HG03196 (cell line): ENCODE data around the gene PDE4D.
"Not testable (repeated sequence)": the region's sequence is repeated elsewhere in the genome, so short reads cannot be mapped to it uniquely, and the experiment has no call there.

Experiments used
- ATAC-seq: cut with Tn5 transposase; IDR thresholded peaks from one replicate; pipeline ENCODE4 v1.9.1; 2021; ENCODE audit not compliant: unreplicated experiment

PDE4D gene

DNA sequence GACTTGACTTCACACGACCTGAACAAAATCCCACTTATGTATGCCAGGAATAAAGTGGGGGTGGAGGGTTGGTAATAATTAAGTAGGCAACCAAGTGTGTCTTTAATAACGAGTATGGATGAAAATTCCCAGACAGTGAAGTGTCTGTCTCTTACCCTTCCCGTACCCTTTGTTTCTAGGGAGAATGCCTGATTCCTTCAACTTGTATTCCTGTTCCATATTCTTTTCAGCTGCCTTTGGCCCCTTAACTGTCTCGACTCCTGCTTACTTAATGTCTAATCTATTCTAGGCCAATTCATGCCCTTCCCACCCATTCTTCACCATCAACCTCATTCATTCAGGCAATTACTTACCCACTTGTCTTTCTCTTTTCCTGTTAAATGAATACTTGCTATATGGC, 930.2 kb downstream of the PDE4D start:
- ATAC-seq: no peak

DNA sequence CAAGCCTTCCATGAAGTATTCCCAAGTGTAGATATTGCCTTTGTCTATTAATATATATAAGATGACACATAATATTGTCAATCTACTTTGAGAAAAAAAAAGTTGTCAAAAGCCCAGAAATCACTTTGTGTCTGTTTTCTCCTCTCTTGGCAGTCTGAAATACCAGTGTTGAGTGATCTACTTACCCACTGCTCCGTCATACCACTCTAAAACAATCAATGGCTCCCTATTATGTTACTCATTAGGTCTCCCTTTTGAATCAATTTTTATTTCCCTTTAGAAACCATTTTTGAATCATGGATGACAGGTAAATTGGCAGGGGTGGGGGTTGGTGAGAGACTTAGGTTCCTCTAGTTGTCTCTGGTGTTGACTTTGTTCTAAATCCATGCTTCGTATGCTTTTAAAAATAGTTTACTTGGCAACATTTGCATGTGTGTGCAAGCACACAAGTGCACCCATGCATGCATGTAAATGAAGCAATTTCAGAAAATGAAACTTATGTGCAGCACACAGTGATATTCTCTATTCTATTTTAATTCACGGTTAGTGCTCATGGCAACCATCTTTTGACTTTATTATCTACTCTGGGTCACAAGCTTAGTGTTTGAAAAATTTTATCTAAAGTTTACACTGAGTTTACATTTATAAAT, 931.8 kb downstream of the PDE4D start:
- ATAC-seq: no peak

DNA sequence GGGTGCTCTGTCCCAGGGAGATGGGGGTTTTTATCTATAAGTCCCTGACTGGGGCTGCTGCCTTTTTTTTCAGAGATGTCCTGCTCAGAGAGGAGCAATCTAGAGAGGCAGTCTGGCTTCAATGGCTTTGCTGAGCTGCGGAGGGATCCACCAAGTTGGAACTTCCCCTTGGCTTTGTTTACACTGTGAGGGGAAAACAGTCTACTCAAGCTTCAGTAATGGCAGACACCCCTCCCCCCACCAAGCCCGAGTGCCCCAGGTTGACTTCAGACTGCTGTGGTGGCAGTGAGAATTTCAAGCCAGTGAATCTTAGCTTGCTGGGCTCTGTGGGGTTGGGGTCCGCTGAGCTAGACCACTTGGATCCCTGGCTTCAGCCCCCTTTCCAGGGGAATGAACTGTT, 934.8 kb downstream of the PDE4D start:
- no peak for ATAC-seq

DNA sequence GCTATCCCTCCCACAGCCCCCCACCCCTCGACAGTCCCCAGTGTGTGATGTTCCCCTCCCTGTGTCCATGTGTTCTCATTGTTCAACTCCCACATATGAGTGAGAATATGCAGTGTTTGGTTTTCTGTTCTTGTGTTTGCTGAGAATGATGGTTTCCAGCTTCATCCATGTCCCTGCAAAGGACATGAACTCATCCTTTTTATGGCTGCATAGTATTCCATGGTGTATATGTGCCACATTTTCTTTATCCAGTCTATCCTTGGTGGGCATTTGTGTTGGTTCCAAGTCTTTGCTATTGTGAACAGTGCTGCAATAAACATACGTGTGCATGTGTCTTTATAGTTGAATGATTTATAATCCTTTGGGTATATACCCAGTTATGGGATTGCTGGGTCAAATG, 940.3 kb downstream of the PDE4D start:
- ATAC-seq: not testable (repeated sequence)

DNA sequence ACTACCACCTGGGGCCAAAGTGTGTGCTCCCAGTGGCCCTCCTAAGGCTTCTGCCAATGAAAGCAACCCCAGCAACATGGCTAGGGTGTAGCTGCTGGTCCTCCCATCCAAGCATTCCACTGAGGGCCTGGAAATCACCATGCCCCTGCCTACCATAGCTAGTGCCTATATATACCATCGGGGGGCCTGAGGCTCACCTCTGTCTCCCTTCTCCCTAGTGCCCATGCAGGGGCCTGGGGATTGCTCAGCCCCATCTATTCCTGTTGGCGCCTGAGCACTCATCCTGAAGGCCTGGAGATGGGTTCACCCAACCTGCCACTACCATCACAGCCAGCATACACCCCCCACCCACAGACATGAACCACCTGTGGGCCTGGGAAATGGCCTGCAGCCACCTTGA, 943.3 kb downstream of the PDE4D start:
- ATAC-seq: no peak

DNA sequence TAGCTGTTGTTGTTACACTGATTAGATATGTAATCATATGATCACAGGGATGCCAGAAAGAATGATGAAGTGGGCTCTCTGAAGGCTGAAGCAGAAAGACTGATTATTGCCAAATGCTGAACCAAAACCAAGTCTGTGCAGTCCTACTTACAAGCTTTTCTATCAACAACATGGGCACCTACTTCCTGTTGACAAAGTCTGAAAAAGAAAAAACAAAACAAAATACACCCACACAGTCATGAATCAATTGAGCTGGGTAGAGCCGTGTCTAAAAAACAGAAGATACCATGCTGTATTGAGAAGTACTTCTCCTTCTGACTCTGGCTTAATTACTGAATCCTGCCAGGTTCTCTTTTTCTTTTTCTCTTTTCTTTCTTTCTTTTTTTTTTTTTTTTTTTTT, 947.3 kb downstream of the PDE4D start:
- ATAC-seq: no peak

DNA sequence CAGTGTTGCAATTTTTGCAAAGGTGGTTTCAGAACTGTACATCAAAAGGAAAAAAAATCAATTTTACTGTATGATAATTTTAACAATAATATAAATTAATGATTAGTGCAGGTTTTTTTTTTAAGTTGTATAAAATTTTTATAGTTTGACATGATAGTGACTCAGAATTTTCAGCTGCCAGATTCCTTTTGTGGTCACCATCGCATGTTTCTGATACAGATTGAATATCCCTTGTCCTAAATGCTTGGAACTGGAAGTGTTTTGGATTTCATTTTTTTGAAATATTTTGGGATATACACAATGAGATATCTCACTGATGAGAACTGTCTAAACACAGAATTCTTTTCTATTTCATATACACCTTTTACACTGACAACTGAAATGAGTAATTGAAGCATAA, 949.3 kb downstream of the PDE4D start:
- ATAC-seq: no peak

DNA sequence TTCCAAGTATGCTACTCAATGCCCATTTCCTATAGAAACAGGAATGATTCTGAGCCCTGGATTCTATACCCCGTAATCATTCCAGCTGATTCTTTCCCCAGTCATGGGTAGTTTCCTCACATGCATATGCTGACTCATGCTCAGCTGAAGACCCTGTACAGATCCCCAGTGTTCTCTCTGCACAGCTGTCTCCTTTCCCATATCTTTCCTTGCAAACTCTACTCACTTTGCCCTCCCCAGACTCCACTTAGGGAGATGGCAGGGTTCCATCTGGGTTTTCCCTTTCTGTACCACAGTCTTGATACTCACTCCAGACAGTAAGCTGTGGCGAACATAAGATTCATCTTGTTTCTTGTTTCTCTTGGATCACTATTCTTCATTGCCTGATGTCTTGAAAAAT, 953.1 kb downstream of the PDE4D start:
- ATAC-seq: no peak

DNA sequence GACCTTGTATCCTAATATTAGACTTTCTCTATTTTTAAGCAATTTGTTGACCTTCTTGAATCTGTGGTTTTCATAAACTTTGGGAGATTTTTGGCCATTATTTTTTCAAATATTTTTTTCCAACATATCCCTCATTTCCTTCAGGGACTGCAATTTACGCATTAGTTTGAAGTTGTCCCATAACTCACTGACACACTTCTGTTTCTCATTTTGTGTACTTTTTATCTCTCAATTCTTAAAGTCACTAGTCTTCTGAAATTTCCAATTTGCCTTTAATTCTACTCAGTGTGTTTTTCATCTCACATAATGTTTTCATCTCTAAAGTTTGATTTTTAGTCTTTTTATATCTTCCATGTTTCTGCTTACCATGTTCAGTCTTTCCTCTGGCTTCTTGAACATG, 953.9 kb downstream of the PDE4D start:
- no peak for ATAC-seq

DNA sequence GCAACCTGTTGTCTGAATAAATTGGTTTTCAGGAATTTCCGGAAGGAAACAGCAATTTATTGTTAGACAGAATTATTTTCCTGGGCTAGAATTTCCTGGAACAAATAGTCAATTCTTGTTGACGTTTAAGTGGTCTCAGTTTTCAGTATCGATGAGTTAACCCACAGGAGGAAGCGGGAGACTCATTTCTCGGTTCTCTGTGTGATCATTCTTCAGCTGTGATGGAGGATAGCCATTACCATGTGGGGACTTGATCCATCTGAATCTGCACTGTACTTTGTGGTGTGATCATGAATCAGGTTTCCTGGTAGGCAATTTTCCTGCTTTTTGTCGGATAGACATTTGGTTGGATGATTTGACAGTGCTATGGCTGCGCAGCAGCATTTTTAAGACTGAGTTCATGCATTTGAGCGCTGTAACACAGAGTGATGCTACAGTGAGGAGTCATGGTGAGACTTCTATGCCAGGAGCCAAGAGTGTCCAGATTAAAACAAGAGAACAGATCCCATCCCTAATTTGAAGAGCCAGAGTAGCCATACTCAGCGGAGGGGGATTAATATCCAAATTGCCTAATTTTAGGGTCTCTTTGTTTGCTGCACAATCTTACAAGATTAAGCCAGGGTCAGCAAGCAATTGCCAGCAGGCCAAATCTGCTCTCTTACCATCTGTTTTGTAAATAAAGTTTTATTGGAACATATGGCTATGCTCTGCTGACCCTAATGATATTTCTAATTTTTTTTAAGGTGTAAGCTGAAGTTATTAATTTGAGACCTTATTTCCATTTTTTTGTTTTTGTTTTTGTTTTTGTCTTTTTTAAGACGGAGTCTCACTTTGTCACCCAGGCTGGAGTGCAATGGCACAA, 954.7 kb downstream of the PDE4D start:
- ATAC-seq: no peak

DNA sequence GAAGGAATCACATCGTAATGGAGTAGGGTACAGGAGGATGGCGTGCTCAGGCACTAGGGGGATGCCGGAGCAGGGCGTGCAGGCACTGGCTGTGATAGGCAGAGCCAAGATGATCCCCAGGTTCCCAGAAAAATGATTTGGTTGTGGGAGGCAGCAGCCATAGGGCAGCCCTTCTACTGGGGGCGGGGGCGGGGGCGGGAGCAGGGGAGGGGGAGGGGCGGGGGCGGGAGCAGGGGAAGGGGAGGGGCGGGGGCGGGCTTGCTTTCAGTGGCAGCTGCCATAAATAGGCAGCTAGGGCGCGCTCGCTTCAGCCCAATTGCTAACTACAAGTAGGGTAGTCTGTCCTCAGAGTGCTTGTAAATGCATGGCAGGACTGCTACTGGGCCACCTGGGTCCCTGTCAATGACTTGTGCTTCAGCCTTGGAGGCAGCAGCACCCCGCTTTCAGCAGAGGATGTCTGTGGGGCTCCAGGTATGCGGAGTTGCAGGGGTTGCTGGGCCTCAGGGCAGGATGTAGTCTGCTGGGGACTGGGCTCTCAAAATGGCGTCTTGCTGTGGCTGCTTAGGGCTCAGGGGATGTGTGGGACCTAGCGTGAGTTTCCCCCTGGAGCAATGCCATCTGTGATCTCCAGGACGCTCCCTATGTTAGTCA, 956.4 kb downstream of the PDE4D start:
- ATAC-seq: no peak

DNA sequence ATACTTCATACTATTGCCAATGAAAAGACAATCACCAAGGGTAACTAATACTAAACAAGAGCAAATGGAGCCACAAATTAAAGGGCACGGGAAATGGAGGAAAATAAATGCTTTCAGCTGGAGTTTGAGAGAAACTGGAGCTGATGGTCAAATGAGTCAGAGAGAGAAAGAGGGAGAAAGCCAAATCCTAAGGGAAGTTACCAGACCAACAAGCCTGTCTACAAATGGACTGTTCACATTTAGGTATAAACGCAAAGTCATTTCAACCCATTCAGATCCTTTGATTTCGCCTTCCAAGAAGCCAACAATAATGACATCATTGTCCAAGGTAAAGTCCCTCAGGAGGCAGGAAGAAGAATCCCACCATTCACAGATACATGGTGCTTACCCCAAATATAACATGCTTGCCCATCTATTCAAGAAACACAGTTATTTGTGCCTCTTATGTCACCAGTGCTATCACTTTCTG, 958.9 kb downstream of the PDE4D start:
- no peak for ATAC-seq

DNA sequence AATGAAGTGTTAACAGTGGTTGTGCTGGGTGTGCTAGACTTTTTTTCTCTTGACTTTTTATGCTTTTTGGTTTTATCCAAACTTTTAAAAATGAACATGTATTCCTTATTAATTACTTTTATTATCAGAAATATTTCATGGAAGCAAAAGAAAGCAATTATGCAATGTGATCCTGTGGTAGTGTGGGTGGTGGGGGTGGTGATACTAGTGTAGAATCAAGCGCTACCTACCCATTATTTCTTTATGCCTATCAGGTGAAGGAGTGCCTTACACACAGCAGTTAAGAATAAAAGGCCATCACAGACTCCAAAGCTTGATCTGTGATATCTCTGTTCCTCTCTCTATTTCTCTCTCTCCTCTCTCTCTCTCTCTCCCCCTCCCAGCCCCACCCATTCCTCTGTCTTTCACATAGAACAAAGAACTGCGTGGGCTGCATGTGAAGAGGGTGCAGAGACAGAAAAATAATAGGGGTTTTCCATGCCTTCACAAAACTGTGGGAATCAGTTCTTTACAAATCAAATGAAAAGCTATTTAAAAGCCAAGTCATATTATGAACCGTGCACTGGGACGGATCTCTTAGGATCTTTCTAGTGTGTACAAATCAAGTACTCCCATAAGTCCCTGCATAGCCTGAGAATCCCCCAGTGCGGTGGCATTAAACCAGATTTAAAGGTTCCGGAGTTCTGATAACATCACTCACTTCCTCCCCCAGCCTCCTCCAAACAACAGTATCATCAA, 959.5 kb downstream of the PDE4D start:
- no peak for ATAC-seq

DNA sequence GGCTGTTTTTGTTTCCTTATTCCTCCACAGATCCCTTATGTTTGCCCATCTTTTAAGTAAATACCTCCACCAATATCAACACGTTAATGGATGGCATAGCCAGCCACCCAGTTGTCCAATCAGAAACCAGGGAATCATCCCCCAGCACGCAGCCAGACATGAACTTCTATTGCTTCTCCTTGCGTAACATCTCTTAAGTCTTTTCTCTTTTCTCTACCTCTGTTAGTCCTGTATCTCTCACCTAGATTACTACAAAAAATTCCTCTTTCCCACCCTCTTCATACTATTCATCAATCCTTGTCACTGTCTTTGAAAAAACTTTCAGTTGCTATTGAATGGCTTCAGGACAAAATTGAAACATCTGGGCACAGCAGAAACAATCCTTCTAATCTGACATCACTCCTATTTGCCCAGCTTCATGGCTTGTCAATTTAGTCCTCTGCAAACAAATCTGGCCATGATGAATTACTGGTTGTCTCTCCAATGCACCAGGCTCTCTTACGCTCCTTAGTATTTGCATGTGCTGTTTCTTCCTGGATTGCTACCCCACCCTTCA, 961.4 kb downstream of the PDE4D start:
- no peak for ATAC-seq

DNA sequence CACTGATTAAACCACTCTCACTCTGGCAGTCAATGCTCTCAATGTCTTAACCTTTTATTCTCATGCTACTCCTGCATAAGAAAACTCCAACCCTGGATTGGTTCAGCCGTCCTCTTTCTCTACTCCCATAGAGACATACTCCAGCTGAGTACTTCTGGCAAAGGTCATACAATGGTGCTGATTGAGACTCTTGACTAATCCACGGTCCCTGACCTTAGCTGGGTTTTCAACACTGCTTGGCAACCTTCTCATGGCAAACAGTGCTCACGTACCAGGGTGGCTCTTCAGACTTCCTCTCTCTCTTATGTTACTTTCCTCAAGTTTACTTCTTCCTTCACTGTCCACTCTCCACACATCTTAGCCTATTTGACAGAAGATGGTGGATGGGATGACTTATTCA, 963.0 kb downstream of the PDE4D start:
- no peak for ATAC-seq

DNA sequence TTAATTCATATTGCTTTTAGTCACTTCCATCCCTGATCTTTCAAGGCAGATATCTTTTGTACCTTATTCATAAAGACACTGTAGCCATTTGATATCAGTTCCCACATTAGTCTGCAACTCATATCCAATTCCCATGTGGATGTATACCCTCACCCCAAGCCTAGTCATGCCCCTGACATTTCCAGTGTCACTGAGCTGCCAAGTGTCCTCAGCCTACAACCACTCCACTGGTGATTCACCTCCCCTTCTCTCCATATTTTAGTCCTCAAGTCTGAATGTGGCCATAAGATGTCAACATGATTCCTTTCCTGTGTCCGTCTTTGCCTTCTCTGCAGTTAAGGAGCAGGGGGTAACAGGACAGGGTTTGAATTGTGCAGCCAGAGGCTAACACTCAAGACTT, 963.8 kb downstream of the PDE4D start:
- no peak for ATAC-seq

DNA sequence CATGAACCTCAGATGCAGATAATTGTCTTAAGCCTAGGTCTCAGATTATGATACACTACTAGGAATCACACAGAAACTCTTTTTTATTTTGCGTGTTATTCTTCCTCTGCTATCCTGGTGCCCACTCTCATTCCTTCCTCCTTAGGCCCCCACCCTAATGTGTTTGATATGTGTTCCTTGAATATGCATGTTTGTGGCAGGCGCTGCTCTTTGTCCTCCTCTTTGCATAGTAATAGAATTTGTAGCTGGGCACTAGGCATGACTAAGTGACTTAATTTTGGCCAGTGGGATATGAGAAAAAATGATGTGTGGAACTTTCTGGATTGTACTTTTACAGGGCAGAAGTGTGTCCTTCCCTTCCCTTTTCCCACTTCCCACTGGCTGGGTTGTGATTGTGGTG, 965.6 kb downstream of the PDE4D start:
- no peak for ATAC-seq

DNA sequence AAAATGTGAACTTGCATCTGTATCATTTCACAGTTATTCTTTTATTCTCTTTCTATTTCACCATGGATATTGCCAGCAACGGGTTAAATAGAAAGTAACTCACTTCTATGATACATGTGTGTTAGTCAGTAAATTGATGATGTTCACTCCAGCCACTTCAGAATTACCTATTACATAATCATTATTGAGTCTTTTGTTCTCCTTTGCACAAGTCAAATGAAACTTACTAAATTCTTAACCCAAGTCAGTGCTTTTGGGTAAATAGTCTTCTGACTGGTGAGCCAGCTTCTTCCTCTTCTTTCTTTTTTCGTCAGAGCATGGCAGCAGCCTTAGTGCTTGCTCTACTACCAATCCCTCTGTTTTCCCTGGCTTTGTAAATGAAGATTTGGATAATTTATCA, 966.3 kb downstream of the PDE4D start:
- no peak for ATAC-seq

DNA sequence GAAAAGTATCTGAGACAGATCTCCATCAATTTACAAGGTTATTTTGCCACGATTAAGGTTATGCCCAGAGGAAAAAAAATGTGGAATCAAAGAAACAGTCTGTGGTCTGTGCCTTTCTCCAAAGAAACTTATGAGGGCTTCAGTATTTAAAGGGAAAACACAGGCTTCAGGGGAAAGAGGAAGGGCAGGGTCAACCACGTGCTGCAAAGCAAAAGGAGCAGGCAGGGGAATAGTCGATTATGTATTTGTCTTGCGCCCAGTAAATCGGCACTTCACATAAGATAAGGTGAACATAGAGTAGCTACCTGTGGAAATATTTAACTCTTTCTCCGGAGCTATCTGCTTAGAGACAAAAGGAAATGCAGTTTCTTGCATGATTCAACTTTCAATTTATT, 967.0 kb downstream of the PDE4D start:
- ATAC-seq: no peak

DNA sequence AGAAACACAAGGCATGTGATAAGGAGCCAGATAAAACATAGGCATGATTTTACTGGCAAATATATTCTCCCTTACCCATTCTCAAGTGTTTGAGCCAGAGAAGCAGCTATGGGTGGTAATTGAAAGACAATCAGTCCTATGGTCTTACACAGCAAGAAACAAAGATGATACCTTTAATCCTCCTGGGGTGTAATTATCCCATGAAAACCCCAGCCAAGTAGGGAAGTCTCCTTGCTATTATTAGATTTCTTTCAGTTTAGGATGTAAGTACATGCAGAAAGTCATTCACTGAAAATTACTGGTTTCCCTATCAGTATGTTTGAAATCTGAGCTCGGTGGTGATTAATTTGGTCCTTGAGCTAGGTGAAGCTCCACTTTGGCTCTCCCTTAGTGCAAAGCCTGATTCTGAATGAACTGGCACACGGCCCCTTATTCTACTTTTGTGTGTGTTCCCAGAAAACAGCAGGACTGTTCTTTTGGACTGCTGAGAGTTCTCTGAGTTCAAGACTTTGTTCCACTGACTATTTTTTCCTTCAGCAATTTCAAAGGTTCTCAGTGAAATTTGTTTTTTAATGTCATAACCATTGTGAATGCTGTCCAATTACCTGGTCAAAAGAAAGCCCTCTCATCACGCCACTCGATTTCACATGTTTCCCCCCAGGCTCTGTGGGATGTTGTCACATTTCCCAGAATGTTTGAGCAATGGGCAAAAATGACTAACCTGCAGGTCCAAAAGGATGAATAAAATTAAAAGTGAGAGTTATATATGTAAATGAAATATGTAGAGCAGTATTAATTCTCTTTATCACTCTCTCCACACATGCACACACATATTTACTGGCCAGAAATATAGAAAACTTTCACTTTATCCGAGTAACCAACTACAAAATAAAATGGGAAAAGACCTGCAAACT, 967.6 kb downstream of the PDE4D start:
- no peak for ATAC-seq
